ENCODE results near the gene CCDC71.

CCDC71 gene

DNA sequence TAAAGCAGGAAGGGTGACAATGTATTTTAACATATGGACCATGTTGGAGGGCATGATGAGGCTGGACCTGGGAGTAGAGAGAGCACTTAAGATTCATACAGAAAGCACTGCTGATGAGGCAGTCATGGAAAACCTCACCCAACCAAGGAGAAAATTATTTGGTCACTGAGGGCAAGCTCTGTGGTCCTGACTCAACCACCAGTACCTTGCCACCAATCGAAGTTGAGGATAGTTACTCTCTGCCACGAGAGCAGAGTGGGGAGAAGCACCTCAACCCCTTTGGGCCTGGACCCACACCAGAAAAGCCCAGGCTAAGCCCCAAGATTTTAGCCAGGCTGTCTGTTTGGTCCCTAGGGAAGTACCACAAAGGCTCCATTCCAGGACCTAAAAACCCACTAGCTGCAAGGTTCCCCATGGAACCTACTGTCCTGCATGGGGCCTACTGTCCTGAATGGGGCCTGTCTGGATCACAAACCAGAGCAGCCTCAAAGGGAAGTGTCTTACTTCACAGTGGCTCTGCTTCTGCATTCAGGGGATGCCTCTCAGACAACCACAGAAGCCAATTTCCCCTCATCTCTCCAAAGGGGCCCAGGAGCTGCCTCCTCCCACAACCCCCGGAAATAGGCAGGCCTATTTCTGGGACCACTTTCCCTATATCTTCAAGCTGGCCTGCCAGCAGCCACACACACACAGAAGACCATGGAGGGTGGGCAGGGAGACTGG lies 4.2 kb downstream of the CCDC71 start:
- Histone ChIP-seq H3K4me1 (ENCODE audit: low read depth, poor library complexity, severe bottlenecking) (peaks cover 10% of the 10 kb centered on the region), H3K79me2 (ENCODE audit: insufficient read depth, low read depth) (no peaks in the 10 kb centered on the region), H3K36me3 (ENCODE audit: insufficient read depth) (no peaks in the 10 kb centered on the region), H3K4me2 (no peak overlapping the region), H3K27ac (no peak overlapping the region), H4K20me1 (ENCODE audit: insufficient read depth) (no peaks in the 10 kb centered on the region), H3K27me3 (ENCODE audit: insufficient read depth, low read depth) (no peaks in the 10 kb centered on the region), H3K4me3 (IDR thresholded peaks at IDR 0.05; ENCODE audit: insufficient read depth, low read depth, low read length) (no peak overlapping the region), H3K9ac (no peak overlapping the region), H2AFZ (ENCODE audit: low read depth) (no peak overlapping the region)
- TF ChIP-seq, protein P1, sequence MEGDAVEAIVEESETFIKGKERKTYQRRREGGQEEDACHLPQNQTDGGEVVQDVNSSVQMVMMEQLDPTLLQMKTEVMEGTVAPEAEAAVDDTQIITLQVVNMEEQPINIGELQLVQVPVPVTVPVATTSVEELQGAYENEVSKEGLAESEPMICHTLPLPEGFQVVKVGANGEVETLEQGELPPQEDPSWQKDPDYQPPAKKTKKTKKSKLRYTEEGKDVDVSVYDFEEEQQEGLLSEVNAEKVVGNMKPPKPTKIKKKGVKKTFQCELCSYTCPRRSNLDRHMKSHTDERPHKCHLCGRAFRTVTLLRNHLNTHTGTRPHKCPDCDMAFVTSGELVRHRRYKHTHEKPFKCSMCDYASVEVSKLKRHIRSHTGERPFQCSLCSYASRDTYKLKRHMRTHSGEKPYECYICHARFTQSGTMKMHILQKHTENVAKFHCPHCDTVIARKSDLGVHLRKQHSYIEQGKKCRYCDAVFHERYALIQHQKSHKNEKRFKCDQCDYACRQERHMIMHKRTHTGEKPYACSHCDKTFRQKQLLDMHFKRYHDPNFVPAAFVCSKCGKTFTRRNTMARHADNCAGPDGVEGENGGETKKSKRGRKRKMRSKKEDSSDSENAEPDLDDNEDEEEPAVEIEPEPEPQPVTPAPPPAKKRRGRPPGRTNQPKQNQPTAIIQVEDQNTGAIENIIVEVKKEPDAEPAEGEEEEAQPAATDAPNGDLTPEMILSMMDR (conservative IDR thresholded peaks at IDR 0.05; ENCODE audit: low read depth, low read length): no peak

DNA sequence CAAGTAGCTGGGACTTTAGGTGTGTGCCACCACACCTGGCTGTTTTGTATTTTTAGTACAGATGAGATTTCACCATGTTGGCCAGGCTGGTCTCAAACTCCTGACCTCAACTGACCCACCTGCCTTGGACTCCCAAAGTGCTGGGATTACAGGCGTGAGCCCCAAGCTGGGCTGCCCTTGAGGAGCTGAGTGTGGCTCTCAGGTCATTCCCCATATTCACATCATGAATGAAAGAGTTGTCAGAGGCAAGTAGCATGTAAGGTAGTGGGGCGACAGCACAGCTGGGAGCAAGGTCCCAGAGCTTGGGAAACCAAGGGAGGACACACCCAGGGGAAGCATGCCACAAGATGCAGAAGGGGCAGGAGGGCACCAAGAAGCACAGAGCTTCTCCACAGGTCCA lies 4.9 kb downstream of the CCDC71 start:
- Histone ChIP-seq H3K4me2 (no peak overlapping the region), H3K79me2 (ENCODE audit: insufficient read depth, low read depth) (no peaks in the 10 kb centered on the region), H3K36me3 (ENCODE audit: insufficient read depth) (no peaks in the 10 kb centered on the region), H2AFZ (ENCODE audit: low read depth) (no peak overlapping the region), H3K4me3 (IDR thresholded peaks at IDR 0.05; ENCODE audit: insufficient read depth, low read depth, low read length) (no peak overlapping the region), H3K27me3 (ENCODE audit: insufficient read depth, low read depth) (no peaks in the 10 kb centered on the region), H3K27ac (no peak overlapping the region), H3K4me1 (ENCODE audit: low read depth, poor library complexity, severe bottlenecking) (peaks cover 6% of the 10 kb centered on the region), H4K20me1 (ENCODE audit: insufficient read depth) (no peaks in the 10 kb centered on the region), H3K9ac (no peak overlapping the region)
- TF ChIP-seq, protein P1 (conservative IDR thresholded peaks at IDR 0.05; ENCODE audit: low read depth, low read length): no peak

DNA sequence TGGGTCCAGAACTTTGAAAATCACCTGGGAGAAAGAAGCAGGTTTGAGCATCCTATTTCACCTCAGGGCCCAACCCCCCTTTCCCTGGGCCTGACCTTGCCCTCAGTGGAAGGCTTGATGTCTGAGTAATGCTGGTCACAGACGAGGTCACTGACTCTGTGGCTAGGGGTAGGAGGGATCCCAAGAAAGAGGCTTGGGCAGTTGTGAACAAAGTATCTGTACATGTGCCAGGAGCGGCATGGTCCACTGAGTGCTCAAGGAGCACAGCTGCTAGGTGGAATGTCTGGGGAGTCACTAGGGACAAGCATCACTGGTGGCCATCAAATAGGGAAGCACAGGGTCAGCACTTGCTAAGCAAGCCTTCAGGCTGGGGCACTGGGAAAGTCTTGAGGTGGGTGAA lies 7.3 kb downstream of the CCDC71 start:
- H3K4me1 ChIP-seq (ENCODE audit: low read depth, poor library complexity, severe bottlenecking): no peaks in the 10 kb centered on the region
- H3K79me2 ChIP-seq (ENCODE audit: insufficient read depth, low read depth): no peaks in the 10 kb centered on the region
- no peaks in the 10 kb centered on the region for H3K36me3 ChIP-seq (ENCODE audit: insufficient read depth)
- no peaks in the 10 kb centered on the region for H3K27me3 ChIP-seq (ENCODE audit: insufficient read depth, low read depth)
- no peak overlapping the region for H3K27ac ChIP-seq
- no peaks in the 10 kb centered on the region for H4K20me1 ChIP-seq (ENCODE audit: insufficient read depth)
- TF ChIP-seq, protein P1 (conservative IDR thresholded peaks at IDR 0.05; ENCODE audit: low read depth, low read length): no peak
- no peak overlapping the region for H3K4me3 ChIP-seq (IDR thresholded peaks at IDR 0.05; ENCODE audit: insufficient read depth, low read depth, low read length)
- H3K4me2 ChIP-seq: no peak overlapping the region
- H3K9ac ChIP-seq: no peak overlapping the region
- no peak overlapping the region for H2AFZ ChIP-seq (ENCODE audit: low read depth)

DNA sequence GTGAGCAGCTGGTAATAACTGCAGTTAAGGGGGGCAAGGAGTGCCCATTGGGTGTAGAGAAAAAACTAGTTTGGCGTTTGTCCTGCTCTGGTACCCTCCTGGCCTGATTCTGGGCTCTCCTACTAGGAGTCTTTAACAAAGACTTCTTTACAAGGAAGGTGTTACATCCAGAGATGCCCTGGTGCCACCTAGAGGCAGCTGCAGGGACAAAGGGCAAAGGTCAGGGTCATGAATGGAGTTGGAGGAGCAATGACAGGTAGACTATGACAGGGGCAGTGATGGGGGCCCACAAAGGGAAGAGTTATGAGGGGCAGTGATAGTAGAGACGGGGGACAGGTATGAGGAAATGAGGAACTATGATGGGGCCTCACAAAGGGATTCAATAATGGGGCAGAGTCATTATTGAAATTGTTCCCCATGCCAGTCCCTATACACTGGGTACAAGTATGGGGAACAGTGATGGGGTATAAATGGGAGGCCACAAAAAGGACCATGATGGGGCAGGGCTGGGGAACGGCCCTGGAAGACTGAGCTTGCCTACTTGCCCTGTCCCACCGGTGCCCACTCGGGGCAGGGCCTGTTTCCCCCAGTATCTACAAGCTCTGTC lies 7.9 kb downstream of the CCDC71 start:
- H3K27me3 ChIP-seq (ENCODE audit: insufficient read depth, low read depth): no peaks in the 10 kb centered on the region
- H3K79me2 ChIP-seq (ENCODE audit: insufficient read depth, low read depth): no peaks in the 10 kb centered on the region
- no peaks in the 10 kb centered on the region for H4K20me1 ChIP-seq (ENCODE audit: insufficient read depth)
- H2AFZ ChIP-seq (ENCODE audit: low read depth): no peak overlapping the region
- no peaks in the 10 kb centered on the region for H3K4me1 ChIP-seq (ENCODE audit: low read depth, poor library complexity, severe bottlenecking)
- no peak overlapping the region for H3K4me2 ChIP-seq
- TF ChIP-seq, protein P1 (conservative IDR thresholded peaks at IDR 0.05; ENCODE audit: low read depth, low read length): peak; percentile 51; the same call in 1 of the 2 replicates
- no peak overlapping the region for H3K4me3 ChIP-seq (IDR thresholded peaks at IDR 0.05; ENCODE audit: insufficient read depth, low read depth, low read length)
- no peak overlapping the region for H3K27ac ChIP-seq
- H3K36me3 ChIP-seq (ENCODE audit: insufficient read depth): no peaks in the 10 kb centered on the region
- no peak overlapping the region for H3K9ac ChIP-seq

Data from KMS-11 (cell line).